Naive thymus-derived CD4-positive, alpha-beta T cell (primary cell): ENCODE data around the gene ADAM8. TPM values are rescaled to one million over a fixed set of nuclear protein-coding genes. Genes with fewer than 3 reads are reported as not detected.

Experiments used
- ATAC-seq: fragments of 150-1000 bp; cut with Tn5 transposase; 2 replicates; pipeline ENCODE4 v1.10.0; 2021; ENCODE audit warnings: mild to moderate bottlenecking, moderate library complexity
- CTCF ChIA-PET: fragments of 350-600 bp; sonication (Branson Sonifier 250); formaldehyde crosslinking; loops from one replicate; lab custom pipeline; 2021; ENCODE audit warnings: antibody characterized with exemption; lab: Charles Lee
- POLR2A ChIA-PET: fragments of 350-600 bp; sonication (Branson Sonifier 250); formaldehyde crosslinking; loops from one replicate; lab custom pipeline; 2021; ENCODE audit warnings: antibody characterized with exemption, inconsistent platforms; lab: Charles Lee
- DNase-seq, 9 donors: peaks; one replicate each; pipeline versions ENCODE4 v3.0.0 to v3.0.0-alpha.2; 2020 to 2022; ENCODE audit warnings: mixed read lengths in 1 of 9
- H3K27ac ChIP-seq: one replicate; pipeline ENCODE4 v1.7.0; 2013; ENCODE audit warnings: mild to moderate bottlenecking, low read depth, low read length, moderate library complexity
- H3K27me3 ChIP-seq, 2 donors: one replicate each; pipeline ENCODE4 v1.7.0; 2013; ENCODE audit warnings: low read length in 2 of 2, mild to moderate bottlenecking in 2 of 2, moderate library complexity in 2 of 2; ENCODE audit not compliant: control insufficient read depth in 2 of 2, insufficient read depth in 2 of 2
- H3K36me3 ChIP-seq, 3 experiments: 1 replicate in 2 of 3; 2 replicates in 1 of 3; pipeline ENCODE4 v1.7.0; 2013; ENCODE audit warnings: low read length in 3 of 3, mild to moderate bottlenecking in 3 of 3, moderate library complexity in 1 of 3; ENCODE audit not compliant: insufficient read depth in 3 of 3, control insufficient read depth in 2 of 3
- H3K4me1 ChIP-seq, 2 donors: one replicate each; pipeline ENCODE4 v1.7.0; 2013; ENCODE audit warnings: low read length in 2 of 2, mild to moderate bottlenecking in 2 of 2, moderate library complexity in 1 of 2; ENCODE audit not compliant: control insufficient read depth in 2 of 2, insufficient read depth in 2 of 2
- H3K4me3 ChIP-seq: 2 replicates; pipeline ENCODE4 v1.7.0; 2013; ENCODE audit warnings: mild to moderate bottlenecking, low read length
- H3K9me3 ChIP-seq, 3 experiments: 1 replicate in 2 of 3; 2 replicates in 1 of 3; pipeline ENCODE4 v1.7.0; 2013; ENCODE audit warnings: low read length in 3 of 3; ENCODE audit not compliant: control insufficient read depth in 2 of 3
- H3K27ac Mint-ChIP-seq, 9 donors: one replicate each; pipeline ENCODE4 v1.8.0; 2020 to 2022; ENCODE audit warnings: mixed read lengths in 9 of 9, mild to moderate bottlenecking in 8 of 9, moderate library complexity in 5 of 9, inconsistent platforms in 2 of 9
- H3K27me3 Mint-ChIP-seq, 5 donors: one replicate each; pipeline ENCODE4 v1.8.0; 2021 to 2022; ENCODE audit warnings: mixed read lengths in 5 of 5, mild to moderate bottlenecking in 1 of 5
- H3K36me3 Mint-ChIP-seq, 5 donors: one replicate each; pipeline ENCODE4 v1.8.0; 2020 to 2022; ENCODE audit warnings: mixed read lengths in 5 of 5, mild to moderate bottlenecking in 3 of 5, inconsistent platforms in 1 of 5
- H3K4me1 Mint-ChIP-seq, 7 donors: one replicate each; pipeline ENCODE4 v1.8.0; 2020 to 2022; ENCODE audit warnings: mixed read lengths in 7 of 7, mild to moderate bottlenecking in 3 of 7, inconsistent platforms in 1 of 7
- H3K4me3 Mint-ChIP-seq, 10 donors: one replicate each; pipeline ENCODE4 v1.8.0; 2020 to 2022; ENCODE audit warnings: mild to moderate bottlenecking in 10 of 10, mixed read lengths in 10 of 10, moderate library complexity in 6 of 10, inconsistent platforms in 2 of 10
- H3K9me3 Mint-ChIP-seq, 11 donors: one replicate each; pipeline ENCODE4 v1.8.0; 2020 to 2022; ENCODE audit warnings: mixed read lengths in 11 of 11, mild to moderate bottlenecking in 4 of 11, inconsistent platforms in 1 of 11, moderate library complexity in 1 of 11
- intact Hi-C, 2 donors: fragments of 100-400 bp; cut with micrococcal nuclease; formaldehyde crosslinking; loops; one replicate each; pipeline ENCODE4 v1.15.1; 2023
- polyA plus RNA-seq, 2 donors: library from polyadenylated mRNA; unstranded; fragments of 300-500 nt; fragmentation: Illumina TruSeq; gene quantifications; one replicate each; pipeline ENCODE4 v1.2.3, GENCODE V29; 2021
- total RNA-seq, 6 experiments: library from RNA in 5 of 6; stranded (reverse) in 5 of 6; gene quantifications; 1 replicate in 5 of 6; 2 replicates in 1 of 6; pipeline ENCODE4 v1.2.3 and lab custom pipeline; 2021 to 2026

The ADAM8 gene
- total and polyA plus RNA-seq, 7 experiments from 2014 or later, result 19.5 to 239 (median 27.8) TPM

DNA sequence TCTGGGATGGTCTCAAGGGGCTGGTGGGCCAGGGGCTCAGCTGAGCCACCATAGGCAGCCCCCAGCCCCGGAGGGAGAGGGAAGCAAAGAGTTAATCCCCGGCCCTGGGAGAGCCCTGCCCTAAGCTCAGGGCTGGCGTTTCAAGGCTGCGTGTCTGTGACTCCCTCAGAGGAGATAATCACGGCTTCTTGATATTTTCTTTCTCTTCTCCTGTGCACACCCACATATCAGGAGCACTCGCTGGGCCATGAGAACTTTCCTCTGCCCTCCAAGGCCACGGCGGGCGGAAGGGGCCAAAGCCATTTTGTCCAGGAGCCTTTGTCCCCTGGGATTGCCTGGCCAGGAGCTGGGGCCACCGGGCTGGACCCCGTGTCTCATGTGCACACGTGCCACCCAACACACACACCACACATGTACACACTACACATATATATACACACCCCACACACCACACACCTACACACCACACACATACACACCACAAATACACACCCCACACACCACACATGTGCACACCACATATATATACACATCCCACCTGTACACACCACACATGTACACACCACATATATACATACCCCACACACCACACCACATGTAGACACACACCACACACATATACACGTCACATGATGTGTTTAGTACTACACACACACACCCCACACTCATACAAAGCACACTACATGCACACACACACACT lies 22.1 kb downstream of the ADAM8 start:
- ATAC-seq (no peak), DNase-seq (no peak)
- no peak overlapping the region for H3K4me3 Mint-ChIP-seq
- intact Hi-C loops, result no loop called here
- no peaks in the 10 kb centered on the region for H3K9me3 Mint-ChIP-seq
- POLR2A ChIA-PET, result no interaction called here
- Histone ChIP-seq H3K36me3 (no peaks in the 10 kb centered on the region), H3K9me3 (no peaks in the 10 kb centered on the region), H3K4me1 (peaks cover 26 to 29% of the 10 kb centered on the region in 2 donors), H3K4me3 (no peak overlapping the region), H3K27ac (no peak overlapping the region), H3K27me3 (peaks cover 0 to 3% of the 10 kb centered on the region in 2 donors)
- H3K27me3 Mint-ChIP-seq, result peaks cover 0 to 7% (median 0%) of the 10 kb centered on the region in 5 donors
- H3K36me3 Mint-ChIP-seq, result no peaks in the 10 kb centered on the region
- H3K4me1 Mint-ChIP-seq, result peaks cover 14 to 30% (median 23%) of the 10 kb centered on the region in 7 donors
- peak overlapping the region in 5 of 9 donors; percentile 59 to 78 (median 72) for H3K27ac Mint-ChIP-seq
- CTCF ChIA-PET, result no interaction called here

DNA sequence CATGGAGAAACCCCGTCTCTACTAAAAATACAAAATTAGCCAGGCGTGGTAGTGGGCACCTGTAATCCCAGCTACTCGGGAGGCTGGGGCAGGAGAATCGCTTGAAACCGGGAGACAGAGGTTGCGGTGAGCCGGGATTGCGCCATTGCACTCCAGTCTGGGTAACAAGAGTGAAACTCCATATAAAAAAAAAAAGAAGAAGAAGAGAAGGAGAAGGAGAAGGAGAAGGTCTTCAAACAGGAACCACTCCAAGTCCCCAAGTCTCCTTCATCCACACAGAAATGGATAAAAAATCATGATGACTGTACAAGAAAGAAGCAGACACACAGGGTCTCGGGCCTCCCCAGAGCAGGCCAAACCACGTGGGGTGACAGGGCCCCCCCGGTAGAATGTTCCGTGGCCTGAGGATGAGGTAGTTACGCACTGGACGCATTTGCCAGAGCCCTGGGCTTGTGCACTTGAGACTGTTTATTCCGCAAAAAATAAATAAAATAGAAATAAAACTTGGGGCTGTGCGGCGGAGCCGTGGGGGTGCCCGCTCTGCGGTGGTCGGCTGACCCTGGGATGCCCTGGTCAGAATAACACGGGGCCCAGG lies 23.2 kb downstream of the ADAM8 start:
- DNase-seq (no peak), ATAC-seq (no peak)
- Histone ChIP-seq H3K27ac (no peak overlapping the region), H3K4me3 (no peak overlapping the region), H3K36me3 (no peaks in the 10 kb centered on the region), H3K27me3 (peaks cover 0 to 3% of the 10 kb centered on the region in 2 donors), H3K4me1 (peaks cover 15 to 18% of the 10 kb centered on the region in 2 donors), H3K9me3 (no peaks in the 10 kb centered on the region)
- H3K4me3 Mint-ChIP-seq, result no peak overlapping the region
- POLR2A ChIA-PET, result no interaction called here
- no peaks in the 10 kb centered on the region for H3K9me3 Mint-ChIP-seq
- intact Hi-C loops, result no loop called here
- H3K27me3 Mint-ChIP-seq, result peaks cover 0 to 5% (median 0%) of the 10 kb centered on the region in 5 donors
- CTCF ChIA-PET, result no interaction called here
- H3K36me3 Mint-ChIP-seq, result no peaks in the 10 kb centered on the region
- H3K27ac Mint-ChIP-seq, result peak overlapping the region in 2 of 9 donors; percentile 30 to 78
- peaks cover 10 to 22% (median 16%) of the 10 kb centered on the region in 7 donors for H3K4me1 Mint-ChIP-seq

DNA sequence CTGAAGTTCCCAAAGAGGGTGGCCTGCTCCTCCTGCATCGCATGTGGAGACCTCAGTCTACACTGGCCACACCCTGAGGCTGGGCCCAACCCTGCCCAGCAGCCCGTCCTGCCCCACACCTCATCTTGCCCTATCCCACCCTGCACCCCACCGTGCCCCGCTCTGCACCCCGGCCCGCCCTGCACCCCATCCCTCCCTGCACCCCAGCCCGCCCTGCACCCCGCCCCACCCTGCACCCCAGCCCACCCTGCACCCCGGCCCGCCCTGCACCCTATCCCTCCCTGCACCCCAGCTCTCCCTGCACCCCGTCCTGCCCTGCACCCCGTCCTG lies 24.5 kb downstream of the ADAM8 start:
- no peak for DNase-seq
- H3K4me1 Mint-ChIP-seq, result peaks cover 0 to 14% (median 4%) of the 10 kb centered on the region in 7 donors
- intact Hi-C loops, result no loop called here
- no peaks in the 10 kb centered on the region for H3K36me3 Mint-ChIP-seq
- peaks cover 2 to 5% of the 10 kb centered on the region in 2 donors for H3K4me1 ChIP-seq
- peaks cover 0 to 3% of the 10 kb centered on the region in 2 donors for H3K27me3 ChIP-seq
- no peak overlapping the region for H3K4me3 ChIP-seq
- H3K36me3 ChIP-seq, result no peaks in the 10 kb centered on the region
- H3K27ac Mint-ChIP-seq, result no peak overlapping the region
- ATAC-seq, result no peak
- H3K27me3 Mint-ChIP-seq, result peaks cover 0 to 5% (median 0%) of the 10 kb centered on the region in 5 donors
- H3K9me3 Mint-ChIP-seq, result no peaks in the 10 kb centered on the region
- no peak overlapping the region for H3K4me3 Mint-ChIP-seq
- ChIA-PET POLR2A (no interaction called here), CTCF (no interaction called here)
- no peak overlapping the region for H3K27ac ChIP-seq
- no peaks in the 10 kb centered on the region for H3K9me3 ChIP-seq

DNA sequence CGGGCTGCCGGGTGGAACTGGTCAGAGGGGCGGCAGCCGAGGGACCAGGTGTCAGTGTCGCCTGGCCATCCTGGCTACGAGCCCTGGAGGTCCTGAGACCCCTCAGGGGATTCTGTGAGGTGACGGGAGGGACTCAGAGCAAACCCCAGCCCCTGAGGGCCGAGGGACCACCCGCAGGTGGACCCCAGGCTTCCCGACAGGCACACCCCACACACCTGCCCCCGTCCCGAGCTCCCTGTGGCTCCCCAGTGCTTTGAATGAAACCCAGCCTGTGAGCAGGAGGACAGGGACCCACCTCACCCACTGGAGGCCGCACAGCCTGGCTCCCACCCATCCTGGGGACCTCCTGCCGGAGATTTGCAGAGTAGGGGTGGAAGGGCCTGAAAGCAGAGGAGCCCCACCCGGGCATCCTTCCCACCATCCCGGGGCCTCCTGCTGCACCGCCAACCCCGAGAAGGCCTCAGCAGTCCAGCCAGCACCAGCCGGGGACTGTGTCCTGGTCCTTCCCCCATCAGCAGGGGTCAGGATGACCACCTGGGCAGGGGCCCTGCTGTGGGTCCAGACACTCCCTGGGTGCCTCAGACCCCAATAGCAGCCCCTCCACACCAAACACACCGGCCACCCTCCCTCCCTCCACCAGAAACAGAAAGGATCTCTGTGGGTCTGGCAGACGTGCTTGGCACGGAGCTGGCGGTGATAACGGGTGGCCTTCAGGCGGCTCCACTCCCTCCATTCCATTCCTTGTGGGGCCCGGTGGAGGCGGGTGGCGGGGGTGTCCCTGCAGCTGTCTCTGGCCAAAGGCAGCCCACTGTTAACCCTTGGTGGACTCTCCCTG lies 25.1 kb downstream of the ADAM8 start:
- Histone ChIP-seq H3K4me1 (no peaks in the 10 kb centered on the region), H3K36me3 (no peaks in the 10 kb centered on the region), H3K4me3 (no peak overlapping the region), H3K27ac (no peak overlapping the region), H3K27me3 (peaks cover 0 to 3% of the 10 kb centered on the region in 2 donors), H3K9me3 (no peaks in the 10 kb centered on the region)
- Mint-ChIP-seq H3K4me1 (peaks cover 0 to 10% (median 4%) of the 10 kb centered on the region in 7 donors), H3K4me3 (no peak overlapping the region), H3K36me3 (no peaks in the 10 kb centered on the region), H3K27me3 (peaks cover 0 to 5% (median 0%) of the 10 kb centered on the region in 5 donors), H3K9me3 (no peaks in the 10 kb centered on the region), H3K27ac (peak overlapping the region in 1 of 9 donors; percentile 73)
- ChIA-PET POLR2A (no interaction called here), CTCF (no interaction called here)
- no peak for DNase-seq
- ATAC-seq, result no peak
- intact Hi-C loops, result no loop called here

DNA sequence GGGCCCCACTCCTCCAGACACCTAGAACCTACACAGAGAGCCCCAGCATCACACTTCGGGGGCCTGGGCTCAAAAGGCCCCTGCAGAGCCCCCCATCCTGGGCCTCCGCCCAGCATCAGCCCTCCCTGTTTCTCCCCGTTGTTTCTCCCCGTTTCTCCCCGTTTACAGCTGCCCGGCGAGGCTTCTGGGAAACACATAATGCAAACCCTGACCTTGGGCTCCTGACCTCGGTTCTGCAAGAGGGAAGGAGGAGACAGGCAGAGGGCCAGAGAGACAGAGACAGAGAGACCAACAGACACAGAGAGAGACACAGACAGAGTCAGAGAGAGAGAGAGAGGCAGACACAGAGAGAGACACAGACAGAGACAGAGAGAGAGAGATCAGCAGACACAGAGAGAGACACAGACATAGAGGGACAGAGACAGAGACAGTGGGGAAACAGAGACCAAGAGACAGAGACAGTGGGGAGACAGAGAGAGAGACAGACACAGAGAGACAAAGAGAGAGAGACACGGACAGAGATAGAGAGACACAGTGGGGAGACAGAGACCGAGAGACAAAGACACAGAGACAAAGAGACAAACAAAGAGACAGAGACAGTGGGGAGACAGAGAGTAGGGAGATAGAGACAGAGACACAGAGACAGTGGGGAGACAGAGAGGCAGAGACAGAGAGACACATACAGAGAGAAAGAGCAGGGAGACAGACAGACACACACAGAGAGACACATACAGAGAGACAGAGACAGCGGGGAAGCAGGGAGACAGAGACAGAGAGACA lies 26.5 kb downstream of the ADAM8 start:
- H3K27ac ChIP-seq, result no peak overlapping the region
- no peaks in the 10 kb centered on the region for H3K9me3 ChIP-seq
- ChIA-PET POLR2A (no interaction called here), CTCF (no interaction called here)
- intact Hi-C loops, result no loop called here
- H3K27me3 ChIP-seq, result peaks cover 0 to 3% of the 10 kb centered on the region in 2 donors
- H3K36me3 ChIP-seq, result no peaks in the 10 kb centered on the region
- Mint-ChIP-seq H3K4me1 (peaks cover 0 to 10% (median 4%) of the 10 kb centered on the region in 7 donors), H3K27me3 (peaks cover 0 to 5% (median 0%) of the 10 kb centered on the region in 5 donors), H3K4me3 (no peak overlapping the region), H3K27ac (peak overlapping the region in 6 of 9 donors; percentile 3 to 68 (median 21)), H3K36me3 (no peaks in the 10 kb centered on the region), H3K9me3 (no peaks in the 10 kb centered on the region)
- ATAC-seq, result no peak
- no peak for DNase-seq
- no peak overlapping the region for H3K4me3 ChIP-seq
- H3K4me1 ChIP-seq, result no peaks in the 10 kb centered on the region

DNA sequence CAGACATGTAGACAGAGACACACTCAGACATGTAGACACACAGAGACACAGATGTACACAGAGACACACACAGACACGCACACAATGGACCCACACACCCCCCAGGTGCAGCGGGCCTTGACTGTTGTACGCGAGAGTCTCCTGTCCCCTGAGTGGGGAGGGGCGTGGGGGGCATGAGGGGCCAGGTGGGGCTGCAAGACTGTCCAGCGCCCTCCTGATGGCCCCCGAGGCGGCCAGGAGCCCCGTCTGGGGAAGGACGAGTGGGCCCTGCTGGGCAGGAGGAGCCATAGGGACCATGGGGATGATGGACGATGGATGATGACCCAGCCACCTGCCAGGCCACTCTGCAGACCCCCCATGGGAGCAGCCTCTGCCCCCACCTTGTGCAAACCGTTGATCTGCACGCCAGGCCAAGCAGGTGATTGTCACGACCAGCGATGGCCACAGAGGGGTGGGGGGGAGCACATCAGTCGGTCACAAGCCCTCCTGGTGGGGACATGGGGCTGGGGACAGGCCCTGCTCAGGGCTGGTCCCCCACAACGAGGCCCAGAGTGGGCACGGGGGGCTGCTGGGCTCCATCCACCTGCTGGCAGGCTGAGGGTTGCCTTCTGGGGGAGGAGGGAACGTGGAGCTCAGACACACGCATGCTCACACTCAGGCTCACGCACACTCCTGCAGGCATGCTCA lies 27.4 kb downstream of the ADAM8 start:
- CTCF ChIA-PET, result no interaction called here
- H3K27ac Mint-ChIP-seq, result no peak overlapping the region
- H3K4me1 Mint-ChIP-seq, result peaks cover 0 to 8% (median 0%) of the 10 kb centered on the region in 7 donors
- POLR2A ChIA-PET, result no interaction called here
- Histone ChIP-seq H3K4me1 (no peaks in the 10 kb centered on the region), H3K9me3 (no peaks in the 10 kb centered on the region), H3K27ac (no peak overlapping the region), H3K36me3 (no peaks in the 10 kb centered on the region), H3K4me3 (no peak overlapping the region), H3K27me3 (peaks cover 0 to 3% of the 10 kb centered on the region in 2 donors)
- H3K27me3 Mint-ChIP-seq, result peaks cover 0 to 5% (median 2%) of the 10 kb centered on the region in 5 donors
- DNase-seq (no peak), ATAC-seq (no peak)
- H3K9me3 Mint-ChIP-seq, result no peaks in the 10 kb centered on the region
- intact Hi-C loops, result no loop called here
- H3K4me3 Mint-ChIP-seq, result no peak overlapping the region
- H3K36me3 Mint-ChIP-seq, result no peaks in the 10 kb centered on the region
